A549 (cell line): ENCODE data around the gene LRFN2. TPM values are rescaled to one million over a fixed set of nuclear protein-coding genes. Genes with fewer than 3 reads are reported as not detected.

ENCODE experiments used
- ATAC-seq, 2 experiments: fragments of 200-7000 bp in 1 of 2; fragments of >200 bp in 1 of 2; cut with Nextera tagmentation in 1 of 2; cut with Tn5 transposase in 1 of 2; 3 replicates each; pipeline versions ENCODE4 v1.8.0 to v1.9.1; 2018 to 2020; ENCODE audit warnings: mild to moderate bottlenecking in 1 of 2, moderate library complexity in 1 of 2
- CTCF ChIA-PET: fragments of 300-600 bp; sonication (Branson Sonifier 250); formaldehyde crosslinking; extraction: SDS; loops from one replicate; lab custom pipeline; 2021; ENCODE audit warnings: antibody characterized with exemption, inconsistent platforms; lab: Yijun Ruan, JAX
- POLR2A ChIA-PET: fragments of 350-600 bp; formaldehyde crosslinking; extraction: SDS; loops from one replicate; lab custom pipeline; 2021; ENCODE audit warnings: antibody characterized with exemption, inconsistent platforms; lab: Yijun Ruan, JAX
- DNase-seq, 2 experiments: peaks; one replicate each; pipeline versions ENCODE4 v3.0.0 to v3.0.0-alpha.2; 2011 to 2016; ENCODE audit warnings: low read depth in 1 of 2, low spot score in 1 of 2
- FAIRE-seq: peaks from 2 replicates; lab custom pipeline; 2011; peaks lifted over from hg19 to GRCh38; lab: Jason Lieb, UNC
- H3K27ac ChIP-seq, 2 experiments: fragments of >200 bp; sonication (Bioruptor Twin); formaldehyde crosslinking; 3 replicates each; pipeline ENCODE4 v1.5.1; 2016 to 2017
- H3K4me1 ChIP-seq: fragments of >200 bp; sonication (Bioruptor Twin); formaldehyde crosslinking; 3 replicates; pipeline ENCODE4 v1.6.1; 2016
- H3K4me2 ChIP-seq: fragments of >200 bp; sonication (Bioruptor Twin); formaldehyde crosslinking; 3 replicates; pipeline ENCODE4 v1.6.1; 2016
- H3K4me3 ChIP-seq: fragments of >200 bp; sonication (Bioruptor Twin); formaldehyde crosslinking; 3 replicates; pipeline ENCODE4 v1.5.1; 2016
- H3K9me3 ChIP-seq: fragments of >200 bp; sonication (Bioruptor Twin); formaldehyde crosslinking; 3 replicates; pipeline ENCODE4 v1.6.1; 2016
- BHLHE40 ChIP-seq: IDR thresholded peaks from 2 replicates; pipeline ENCODE4 v1.6.1; 2012; ENCODE audit warnings: low read depth, low read length, inconsistent platforms
- CBX2 ChIP-seq: fragments of 200-600 bp; sonication (generic); IDR thresholded peaks from 2 replicates; pipeline ENCODE4 v1.6.1; 2016; ENCODE audit warnings: low read depth, mild to moderate bottlenecking, borderline replicate concordance
- CBX8 ChIP-seq: fragments of 200-600 bp; sonication (generic); IDR thresholded peaks from 2 replicates; pipeline ENCODE4 v1.6.1; 2016
- CEBPB ChIP-seq, 2 experiments: fragments of >200 bp in 1 of 2; sonication (Bioruptor Twin) in 1 of 2; formaldehyde crosslinking in 1 of 2; IDR thresholded peaks; 2 replicates each; pipeline ENCODE4 v1.6.1; 2012 to 2016
- CHD2 ChIP-seq: fragments of 150-350 bp; IDR thresholded peaks from 2 replicates; pipeline ENCODE4 v1.6.1; 2014; ENCODE audit warnings: low read length; ENCODE audit not compliant: partially characterized antibody
- EP300 ChIP-seq, 2 experiments: fragments of >200 bp; sonication (Bioruptor Twin); formaldehyde crosslinking; IDR thresholded peaks; 2 replicates in 1 of 2; 3 replicates in 1 of 2; pipeline ENCODE4 v1.6.1; 2016 to 2017
- ESRRA ChIP-seq: fragments of 150-350 bp; IDR thresholded peaks from 2 replicates; pipeline ENCODE4 v1.6.1; 2014; ENCODE audit warnings: mild to moderate bottlenecking, low read length, borderline replicate concordance
- FOSB ChIP-seq: fragments of 250-450 bp; sonication (Bioruptor Pico); IDR thresholded peaks from 2 replicates; pipeline ENCODE4 v1.5.0; 2020; ENCODE audit warnings: mild to moderate bottlenecking, moderate library complexity
- FOSL2 ChIP-seq, 2 experiments: fragments of 450-650 bp in 1 of 2; fragments of >200 bp in 1 of 2; sonication (Bioruptor Twin) in 1 of 2; formaldehyde crosslinking; IDR thresholded peaks; 2 replicates each; pipeline versions ENCODE4 v1.5.0 to v1.6.1; 2016 to 2020; ENCODE audit warnings: mild to moderate bottlenecking in 1 of 2, moderate library complexity in 1 of 2
- FOXS1 ChIP-seq: fragments of 250-450 bp; sonication (Bioruptor Pico); IDR thresholded peaks from 2 replicates; pipeline ENCODE4 v1.5.0; 2020; ENCODE audit warnings: mild to moderate bottlenecking, moderate library complexity
- HMGXB4 ChIP-seq: fragments of 250-450 bp; sonication (Bioruptor Pico); IDR thresholded peaks from 2 replicates; pipeline ENCODE4 v1.5.0; 2021; ENCODE audit warnings: mild to moderate bottlenecking, moderate library complexity, borderline replicate concordance
- HOXA7 ChIP-seq: fragments of 250-450 bp; sonication (Bioruptor Pico); IDR thresholded peaks from 2 replicates; pipeline ENCODE4 v1.5.0; 2020; ENCODE audit warnings: mild to moderate bottlenecking, moderate library complexity
- HOXB13 ChIP-seq: fragments of 250-450 bp; sonication (Bioruptor Pico); IDR thresholded peaks from 2 replicates; pipeline ENCODE4 v1.5.0; 2020; ENCODE audit warnings: low read depth, mild to moderate bottlenecking, moderate library complexity
- HOXB5 ChIP-seq: fragments of 250-450 bp; sonication (Bioruptor Pico); IDR thresholded peaks from 2 replicates; pipeline ENCODE4 v1.5.0; 2020; ENCODE audit warnings: mild to moderate bottlenecking, moderate library complexity
- JUNB ChIP-seq: fragments of >200 bp; sonication (Bioruptor Twin); formaldehyde crosslinking; IDR thresholded peaks from 2 replicates; pipeline ENCODE4 v1.6.1; 2016
- KDM5A ChIP-seq: fragments of 200-600 bp; sonication (generic); IDR thresholded peaks from 2 replicates; pipeline ENCODE4 v1.6.1; 2016; ENCODE audit warnings: antibody characterized with exemption, mild to moderate bottlenecking
- MAFK ChIP-seq: fragments of 450-650 bp; IDR thresholded peaks from 2 replicates; pipeline ENCODE4 v1.6.1; 2014; ENCODE audit not compliant: partially characterized antibody
- NR3C1 ChIP-seq: fragments of >200 bp; sonication (Bioruptor Twin); formaldehyde crosslinking; IDR thresholded peaks from 3 replicates; pipeline ENCODE4 v1.6.1; 2017
- PBX3 ChIP-seq: IDR thresholded peaks from 2 replicates; pipeline ENCODE4 v1.6.1; 2012
- PHF8 ChIP-seq: fragments of 200-600 bp; sonication (generic); IDR thresholded peaks from 2 replicates; pipeline ENCODE4 v1.6.1; 2016; ENCODE audit warnings: low read depth, mild to moderate bottlenecking, antibody characterized with exemption, moderate library complexity, borderline replicate concordance
- POLR2A ChIP-seq: IDR thresholded peaks from 2 replicates; pipeline ENCODE4 v1.6.1; 2012; ENCODE audit warnings: mild to moderate bottlenecking, low read length
- RAD21 ChIP-seq, 2 experiments: fragments of >200 bp in 1 of 2; sonication (Bioruptor Twin) in 1 of 2; formaldehyde crosslinking in 1 of 2; IDR thresholded peaks in 1 of 2; conservative IDR thresholded peaks in 1 of 2; 2 replicates in 1 of 2; 3 replicates in 1 of 2; pipeline ENCODE4 v1.6.1; 2012 to 2018; ENCODE audit warnings: inconsistent platforms in 1 of 2
- RCOR1 ChIP-seq: fragments of 150-350 bp; IDR thresholded peaks from 2 replicates; pipeline ENCODE4 v1.6.1; 2014; ENCODE audit warnings: antibody characterized with exemption, low read length, low read depth
- SMC3 ChIP-seq: fragments of >200 bp; sonication (Bioruptor Twin); formaldehyde crosslinking; IDR thresholded peaks from 3 replicates; pipeline ENCODE4 v1.6.1; 2018; ENCODE audit warnings: inconsistent platforms
- TFCP2L1 ChIP-seq: fragments of 250-450 bp; sonication (Bioruptor Pico); IDR thresholded peaks from 2 replicates; pipeline ENCODE4 v1.5.0; 2021; ENCODE audit warnings: mild to moderate bottlenecking
- TP53 ChIP-seq: fragments of 250-450 bp; sonication (Bioruptor Pico); IDR thresholded peaks from 2 replicates; pipeline ENCODE4 v1.5.0; 2021; ENCODE audit warnings: mild to moderate bottlenecking, moderate library complexity
- ZC3H11A ChIP-seq: fragments of 450-650 bp; IDR thresholded peaks from 2 replicates; pipeline ENCODE4 v1.6.1; 2014; ENCODE audit warnings: antibody characterized with exemption, mild to moderate bottlenecking
- ZNF302 ChIP-seq: fragments of 250-450 bp; sonication (Bioruptor Pico); IDR thresholded peaks from 2 replicates; pipeline ENCODE4 v1.9.0; 2021; ENCODE audit warnings: inconsistent platforms, mild to moderate bottlenecking, moderate library complexity
- ZSCAN20 ChIP-seq: fragments of 250-450 bp; sonication (Bioruptor Pico); IDR thresholded peaks from 2 replicates; pipeline ENCODE4 v1.8.0; 2022; ENCODE audit warnings: mild to moderate bottlenecking, moderate library complexity
- WGBS: methylation state at CpG from one replicate; pipeline ENCODE4 v1.1.6; 2017; ENCODE audit errors: missing lambda C conversion rate; 5-methylcytosine and 5-hydroxymethylcytosine counted together
- polyA plus RNA-seq, 4 experiments: library from polyadenylated mRNA; depleted of rRNA in 3 of 4; stranded (reverse); fragments of >200 nt; fragmentation: RNase III in 1 of 4; extraction: RNeasy Plus Mini Kit Qiagen cat#74134 plus additional on column Dnase treatment in 1 of 4; gene quantifications; 2 replicates in 3 of 4; 3 replicates in 1 of 4; pipeline ENCODE4 v1.2.3, GENCODE V29; 2011 to 2017
- TF ChIP-seq, protein P1 (sequence below): IDR thresholded peaks from 2 replicates; pipeline ENCODE4 v1.6.1; 2012; ENCODE audit warnings: low read depth, borderline replicate concordance
- TF ChIP-seq, protein P2 (sequence below): fragments of 450-650 bp; IDR thresholded peaks from 2 replicates; pipeline ENCODE4 v1.6.1; 2014; ENCODE audit warnings: antibody characterized with exemption

LRFN2 gene
- polyA plus RNA-seq, 2 of the 4 experiments (the other 2 are of a cell fraction) = not detected

DNA sequence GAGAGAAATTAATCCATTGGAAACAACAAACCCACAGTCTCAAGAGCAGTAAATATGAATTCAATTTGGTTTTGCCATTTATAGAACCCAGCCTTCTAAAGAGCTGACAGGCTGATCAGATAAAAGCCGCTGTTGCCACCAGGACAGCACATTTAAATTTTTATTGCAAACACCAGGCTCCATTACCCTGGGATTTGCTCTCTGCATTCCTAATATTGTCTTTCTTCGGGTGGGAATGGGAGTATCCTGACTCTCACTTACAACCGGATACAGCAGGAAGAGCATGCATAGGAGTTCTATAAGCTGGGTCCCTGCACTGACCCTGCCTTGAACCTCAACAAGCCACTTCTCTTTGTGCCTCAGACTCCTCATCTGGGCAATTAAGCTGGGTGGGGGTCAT is 142.9 kb downstream of the LRFN2 start:
- ATAC-seq = no peak

GRCh38 chr6:40443842-40444241 is 143.3 kb downstream of the LRFN2 start:
- no peak for FAIRE-seq
- Histone ChIP-seq H3K27ac (no peak overlapping the region), H3K9me3 (no peaks in the 10 kb centered on the region), H3K4me3 (no peak overlapping the region), H3K4me1 (no peaks in the 10 kb centered on the region), H3K4me2 (no peak overlapping the region)
- ChIA-PET POLR2A (no interaction called here), CTCF (no interaction called here)
- TF ChIP-seq SMC3 = no peak
- TF ChIP-seq TFCP2L1 (CRISPR knock-in tag) = no peak
- TF ChIP-seq CEBPB (IDR thresholded peaks at IDR 0.05) = no peak
- TF ChIP-seq EP300 (IDR thresholded peaks at IDR 0.05) = no peak
- no peak for TF ChIP-seq FOXS1 (CRISPR knock-in tag)
- no peak for TF ChIP-seq PHF8
- TF ChIP-seq JUNB = no peak
- no peak for TF ChIP-seq ZSCAN20 (CRISPR knock-in tag)
- no peak for TF ChIP-seq ESRRA
- TF ChIP-seq BHLHE40 = no peak
- no peak for TF ChIP-seq RCOR1
- no peak for TF ChIP-seq RAD21 (conservative IDR thresholded peaks at IDR 0.05 in 1 of 2, IDR thresholded peaks at IDR 0.05 in 1 of 2)
- TF ChIP-seq MAFK = no peak
- TF ChIP-seq, protein P1, sequence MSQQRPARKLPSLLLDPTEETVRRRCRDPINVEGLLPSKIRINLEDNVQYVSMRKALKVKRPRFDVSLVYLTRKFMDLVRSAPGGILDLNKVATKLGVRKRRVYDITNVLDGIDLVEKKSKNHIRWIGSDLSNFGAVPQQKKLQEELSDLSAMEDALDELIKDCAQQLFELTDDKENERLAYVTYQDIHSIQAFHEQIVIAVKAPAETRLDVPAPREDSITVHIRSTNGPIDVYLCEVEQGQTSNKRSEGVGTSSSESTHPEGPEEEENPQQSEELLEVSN = no peak
- no peak for TF ChIP-seq TP53 (CRISPR knock-in tag)
- no peak for TF ChIP-seq HOXB5 (CRISPR knock-in tag)
- 40% methylated on average over 1 of the region's 2 CpGs for WGBS
- no peak for DNase-seq
- no peak for ATAC-seq

More for the DNA sequence above, 142.9 kb downstream of the LRFN2 start:
- CTCF ChIA-PET = no interaction called here
- H3K4me1 ChIP-seq = no peaks in the 10 kb centered on the region
- no peaks in the 10 kb centered on the region for H3K9me3 ChIP-seq
- no peak overlapping the region for H3K4me3 ChIP-seq
- 41% methylated on average over 3 of the region's 3 CpGs for WGBS
- DNase-seq = no peak
- H3K4me2 ChIP-seq = no peak overlapping the region
- no peak overlapping the region for H3K27ac ChIP-seq
- TF ChIP-seq PHF8 = no peak
- no peak for TF ChIP-seq FOSL2 (IDR thresholded peaks at IDR 0.05)
- no peak for TF ChIP-seq FOSL2 (CRISPR knock-in tag; IDR thresholded peaks at IDR 0.05)
- TF ChIP-seq HOXA7 (CRISPR knock-in tag) = no peak
- no peak for TF ChIP-seq PBX3
- no peak for TF ChIP-seq ZNF302 (CRISPR knock-in tag)
- TF ChIP-seq FOSB = no peak
- no peak for TF ChIP-seq NR3C1
- no peak for TF ChIP-seq JUNB
- no peak for TF ChIP-seq ZC3H11A
- no peak for TF ChIP-seq KDM5A
- no peak for TF ChIP-seq CBX8
- TF ChIP-seq HMGXB4 (CRISPR knock-in tag) = no peak
- TF ChIP-seq CHD2 = no peak
- TF ChIP-seq HOXB13 (CRISPR knock-in tag) = no peak
- TF ChIP-seq RAD21 (conservative IDR thresholded peaks at IDR 0.05 in 1 of 2, IDR thresholded peaks at IDR 0.05 in 1 of 2) = no peak
- TF ChIP-seq POLR2A = no peak
- no peak for TF ChIP-seq CBX2
- TF ChIP-seq, protein P2, sequence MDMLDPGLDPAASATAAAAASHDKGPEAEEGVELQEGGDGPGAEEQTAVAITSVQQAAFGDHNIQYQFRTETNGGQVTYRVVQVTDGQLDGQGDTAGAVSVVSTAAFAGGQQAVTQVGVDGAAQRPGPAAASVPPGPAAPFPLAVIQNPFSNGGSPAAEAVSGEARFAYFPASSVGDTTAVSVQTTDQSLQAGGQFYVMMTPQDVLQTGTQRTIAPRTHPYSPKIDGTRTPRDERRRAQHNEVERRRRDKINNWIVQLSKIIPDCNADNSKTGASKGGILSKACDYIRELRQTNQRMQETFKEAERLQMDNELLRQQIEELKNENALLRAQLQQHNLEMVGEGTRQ = no peak
- POLR2A ChIA-PET = no interaction called here
- FAIRE-seq = no peak
